HG02884 (cell line): ENCODE data around the gene SMO.
"Not testable (repeated sequence)": the region's sequence is repeated elsewhere in the genome, so short reads cannot be mapped to it uniquely, and the experiment has no call there.

ENCODE experiments used
- ATAC-seq: cut with Tn5 transposase; IDR thresholded peaks from one replicate; pipeline ENCODE4 v1.9.1; 2021; ENCODE audit warnings: mild to moderate bottlenecking, moderate library complexity; ENCODE audit not compliant: unreplicated experiment

SMO gene

GRCh38 chr7:129205987-129206785, 17.8 kb downstream of the SMO start:
- ATAC-seq = no peak

- no peak for ATAC-seq
Measured at GRCh38 chr7:129208667-129209066, 20.2 kb downstream of the SMO start.

- no peak for ATAC-seq
Measured at GRCh38 chr7:129209067-129209926, 20.9 kb downstream of the SMO start.

- ATAC-seq = no peak
Measured at GRCh38 chr7:129210256-129210988, 22.0 kb downstream of the SMO start.

DNA sequence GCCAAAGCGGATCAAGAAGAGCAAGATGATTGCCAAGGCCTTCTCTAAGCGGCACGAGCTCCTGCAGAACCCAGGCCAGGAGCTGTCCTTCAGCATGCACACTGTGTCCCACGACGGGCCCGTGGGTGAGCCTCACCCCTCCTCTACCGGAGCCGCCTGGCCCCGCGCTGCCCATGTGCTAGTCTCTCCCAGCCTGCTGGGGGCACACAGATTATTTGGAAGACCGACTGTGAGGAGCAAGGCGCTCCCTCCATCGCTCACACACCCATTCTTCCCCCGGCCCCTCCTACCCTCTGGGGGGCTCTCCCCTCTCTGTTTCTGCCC, 22.5 kb downstream of the SMO start:
- ATAC-seq = no peak

- ATAC-seq = no peak
Measured at GRCh38 chr7:129212126-129212525, 23.7 kb downstream of the SMO start.

- ATAC-seq = no peak
Measured at GRCh38 chr7:129212596-129212995, 24.2 kb downstream of the SMO start.

DNA sequence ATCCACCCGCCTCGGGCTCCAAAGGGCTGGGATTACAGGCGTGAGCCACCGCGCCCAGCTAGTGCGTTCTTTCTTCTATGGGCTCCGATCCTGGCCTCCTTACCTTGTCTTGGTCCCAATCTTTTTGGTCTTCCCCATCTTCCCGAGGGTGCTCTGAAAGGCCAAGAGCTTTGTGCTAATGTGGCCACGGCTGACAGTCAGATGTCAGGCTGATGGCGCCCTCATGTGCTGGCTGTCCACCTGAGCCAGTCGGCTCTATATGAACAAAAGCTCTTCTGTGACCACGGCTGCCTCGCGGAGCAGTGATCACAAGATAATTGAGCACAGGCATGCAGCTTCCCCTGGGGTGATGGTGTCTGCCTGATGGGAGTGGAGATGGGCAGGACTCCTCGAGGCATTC, 25.4 kb downstream of the SMO start:
- ATAC-seq = no peak

- not testable (repeated sequence) for ATAC-seq
Measured at GRCh38 chr7:129215691-129216090, 27.3 kb downstream of the SMO start.

GRCh38 chr7:129216101-129216715, 27.8 kb downstream of the SMO start:
- ATAC-seq = not testable (repeated sequence)

DNA sequence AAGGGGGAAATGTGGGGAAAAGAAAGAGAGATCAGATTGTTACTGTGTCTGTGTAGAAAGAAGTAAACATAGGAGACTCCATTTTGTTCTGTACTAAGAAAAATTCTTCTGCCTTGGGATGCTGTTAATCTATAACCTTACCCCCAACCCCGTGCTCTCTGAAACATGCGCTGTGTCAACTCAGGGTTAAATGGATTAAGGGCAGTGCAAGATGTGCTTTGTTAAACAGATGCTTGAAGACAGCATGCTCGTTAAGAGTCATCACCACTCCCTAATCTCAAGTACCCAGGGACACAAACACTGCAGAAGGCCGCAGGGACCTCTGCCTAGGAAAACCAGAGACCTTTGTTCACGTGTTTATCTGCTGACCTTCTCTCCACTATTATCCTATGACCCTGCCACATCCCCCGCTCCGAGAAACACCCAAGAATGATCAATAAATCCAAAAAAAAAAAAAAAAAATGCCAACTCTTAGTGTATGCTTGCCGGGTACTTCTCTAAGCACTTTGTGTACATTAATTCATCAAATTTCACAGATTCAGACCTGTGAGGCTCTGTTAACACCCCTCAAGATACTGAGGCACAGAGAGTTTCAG, 28.5 kb downstream of the SMO start:
- not testable (repeated sequence) for ATAC-seq

DNA sequence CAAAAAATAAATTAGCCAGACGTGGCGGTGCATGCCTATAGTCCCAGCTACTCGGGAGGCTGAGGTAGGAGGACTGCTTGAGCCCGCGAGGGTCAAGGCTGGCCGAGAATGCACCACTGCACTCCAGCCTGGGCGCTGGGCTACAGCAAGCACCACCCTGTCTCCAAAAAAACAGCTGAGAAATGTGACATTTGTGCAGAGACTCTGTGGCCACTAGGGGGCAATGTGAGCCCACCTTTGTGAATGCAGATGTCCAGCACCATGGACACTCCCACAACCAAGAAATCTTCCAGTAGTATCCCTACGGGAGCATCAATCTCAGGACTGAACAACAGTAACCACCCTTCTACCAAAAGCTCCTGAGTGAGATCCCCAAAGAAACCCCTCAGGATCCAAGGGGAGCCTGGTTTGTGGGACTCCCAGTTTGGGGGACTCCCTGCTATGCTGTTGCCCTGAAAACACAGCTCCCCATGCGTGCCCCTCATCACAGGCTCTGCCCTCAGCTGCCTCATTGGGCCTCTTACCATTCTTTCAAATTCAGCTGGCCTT, 30.2 kb downstream of the SMO start:
- no peak for ATAC-seq

DNA sequence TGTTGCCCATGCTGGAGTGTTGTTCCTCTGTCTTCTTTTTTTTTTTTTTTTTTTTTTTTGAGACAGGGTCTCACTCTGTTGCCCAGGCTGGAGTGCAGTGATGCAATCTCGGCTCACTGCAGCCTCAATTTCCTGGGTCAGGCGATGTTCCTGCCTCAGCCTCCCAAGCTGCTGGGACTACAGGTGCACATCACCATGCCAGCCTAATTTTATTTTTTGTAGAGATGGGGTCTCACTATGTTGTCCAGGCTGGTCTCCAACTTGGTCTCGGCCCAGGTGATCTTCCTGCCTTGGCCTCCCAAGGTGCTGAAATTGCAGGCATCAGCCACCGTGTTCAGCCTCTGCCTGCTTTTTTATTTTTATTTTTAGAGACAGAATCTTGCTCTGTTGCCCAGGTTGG, 30.7 kb downstream of the SMO start:
- not testable (repeated sequence) for ATAC-seq

DNA sequence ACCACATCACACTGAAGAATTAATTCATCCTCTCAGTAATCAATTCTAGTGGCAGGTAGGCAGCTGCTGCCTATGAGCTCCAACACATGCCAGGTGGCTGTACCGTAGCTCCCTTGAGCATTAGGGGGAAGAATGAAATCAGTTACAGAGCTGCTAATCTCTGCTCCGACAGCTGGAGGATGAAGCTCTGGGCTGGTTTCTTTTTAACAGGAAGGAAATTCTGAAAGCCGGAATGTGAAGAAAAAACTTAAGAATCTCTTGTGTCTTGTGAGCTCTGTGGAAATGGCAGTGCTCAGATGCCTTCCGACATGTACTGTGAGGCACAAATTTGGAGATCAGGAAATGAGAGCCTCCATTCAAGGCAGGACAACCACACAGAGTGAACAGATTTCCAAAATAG, 33.6 kb downstream of the SMO start:
- ATAC-seq = no peak

GRCh38 chr7:129224251-129225205, 36.1 kb downstream of the SMO start, which contains the start of gene AHCYL2:
Gene AHCYL2, plus strand, starts transcription at chr7:129225030.
- peak; percentile 87 for ATAC-seq

DNA sequence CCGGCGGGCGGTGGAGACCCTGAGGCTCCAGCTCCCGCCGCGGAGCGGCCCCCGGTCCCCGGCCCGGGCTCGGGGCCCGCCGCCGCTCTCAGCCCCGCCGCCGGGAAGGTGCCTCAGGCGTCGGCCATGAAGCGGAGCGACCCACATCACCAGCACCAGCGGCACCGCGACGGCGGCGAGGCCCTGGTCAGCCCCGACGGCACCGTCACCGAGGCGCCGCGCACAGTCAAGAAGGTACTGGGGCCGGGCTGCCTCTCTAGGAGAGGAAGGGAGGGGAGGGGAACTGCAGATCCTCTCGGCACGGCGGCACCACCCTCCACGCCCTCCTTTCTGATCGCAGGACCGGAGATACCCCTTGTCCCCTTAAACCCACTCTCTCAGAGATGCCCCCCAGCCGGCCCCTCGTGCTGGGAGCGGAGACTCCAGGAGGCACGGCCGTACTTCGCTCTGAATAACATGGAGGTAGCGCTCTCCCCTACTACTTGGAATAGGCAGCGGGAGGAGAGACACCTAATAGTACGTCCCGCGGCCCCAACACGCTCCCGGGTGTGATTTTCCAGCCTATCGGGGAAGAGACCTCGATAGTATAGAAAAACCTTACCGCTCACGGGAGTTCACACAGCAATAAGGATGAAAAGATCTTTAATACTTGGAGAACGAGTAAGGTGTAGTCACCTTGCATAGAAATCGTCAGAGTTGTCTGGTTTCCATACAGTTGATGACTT, 36.9 kb downstream of the SMO start:
- ATAC-seq = peak; percentile 31

DNA sequence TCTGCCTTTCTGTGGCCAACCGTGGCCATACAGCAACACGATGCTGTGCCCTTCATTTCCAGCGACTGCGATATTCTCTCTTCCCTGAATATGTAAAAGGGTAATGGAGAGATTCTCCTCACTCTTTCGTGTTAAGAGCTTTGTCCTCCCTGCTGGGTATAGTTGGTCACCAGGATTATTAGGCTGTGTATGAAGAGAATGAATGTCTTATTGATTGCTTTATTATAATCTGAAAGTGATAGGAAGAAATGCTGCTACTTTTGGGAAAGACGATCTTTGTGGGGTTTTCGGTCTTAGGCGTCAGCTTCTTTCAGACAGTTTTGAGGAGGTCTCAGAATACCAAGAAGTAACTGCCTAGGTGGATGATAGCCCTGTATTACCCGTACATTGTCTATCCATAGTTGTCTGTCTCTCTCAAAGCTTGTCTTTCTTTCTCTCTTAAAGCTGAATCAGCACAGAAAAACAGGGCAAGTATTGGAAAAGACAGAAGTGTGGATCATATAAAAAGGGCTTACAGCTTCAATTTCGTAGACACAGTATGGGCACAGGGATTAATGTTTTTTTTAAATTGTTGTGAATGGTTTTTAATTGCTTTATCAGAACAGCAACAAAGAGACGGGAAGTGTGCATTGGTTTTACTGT, 37.6 kb downstream of the SMO start:
- ATAC-seq = no peak
